GM10266 (cell line): ENCODE data around the gene SDR42E1.

Experiments used
- DNase-seq: peaks from one replicate; pipeline ENCODE4 v3.0.0; 2012; ENCODE audit errors: extremely low spot score
- CTCF ChIP-seq: IDR thresholded peaks from 2 replicates; pipeline ENCODE4 v1.5.1; 2012; ENCODE audit warnings: mild to moderate bottlenecking, low read depth; ENCODE audit not compliant: control insufficient read depth, insufficient read depth; ENCODE audit errors: missing control alignments

The SDR42E1 gene

GRCh38 chr16:82051656-82052055, 40.4 kb upstream of the SDR42E1 start:
- TF ChIP-seq CTCF, result no peak
- DNase-seq, result no peak

GRCh38 chr16:82050909-82051357, 39.7 kb upstream of the SDR42E1 start:
- DNase-seq, result no peak
- TF ChIP-seq CTCF, result no peak

GRCh38 chr16:82050506-82050905, 39.2 kb upstream of the SDR42E1 start:
- no peak for TF ChIP-seq CTCF
- DNase-seq, result no peak

- no peak for DNase-seq
- TF ChIP-seq CTCF, result no peak
These were observed 38.2 kb upstream of the SDR42E1 start for GRCh38 chr16:82049484-82049883.

- DNase-seq, result no peak
- no peak for TF ChIP-seq CTCF
These were observed 36.5 kb upstream of the SDR42E1 start for GRCh38 chr16:82047787-82048186.

GRCh38 chr16:82047374-82047773, 36.1 kb upstream of the SDR42E1 start:
- DNase-seq, result no peak
- no peak for TF ChIP-seq CTCF

- no peak for DNase-seq
- no peak for TF ChIP-seq CTCF
These were observed 35.7 kb upstream of the SDR42E1 start for GRCh38 chr16:82046941-82047340.
